Omental fat pad (tissue), 4 donors: ENCODE data around the gene CFAP54. TPM values are rescaled to one million over a fixed set of nuclear protein-coding genes. Genes with fewer than 3 reads are reported as not detected.
"Not testable (repeated sequence)": the region's sequence is repeated elsewhere in the genome, so short reads cannot be mapped to it uniquely, and the experiment has no call there.

Experiments used
- ATAC-seq: fragments of 150-250 bp; one replicate; pipeline ENCODE4 v1.9.1; 2016; ENCODE audit warnings: mild to moderate bottlenecking, moderate library complexity; ENCODE audit not compliant: low FRiP score
- DNase-seq: peaks from one replicate; pipeline ENCODE4 v3.0.0-alpha.2; 2019; ENCODE audit warnings: low spot score
- total RNA-seq, 4 donors: library from RNA; depleted of rRNA; stranded (reverse); fragments of >200 nt; gene quantifications; one replicate each; pipeline ENCODE4 v1.1.0, GENCODE V29; 2016
- TF ChIP-seq, protein P1 (sequence below), 3 donors: fragments of 450-650 bp; IDR thresholded peaks; one replicate each; pipeline ENCODE4 v1.5.1; 2016 to 2017; ENCODE audit warnings: antibody characterized with exemption in 3 of 3, mild to moderate bottlenecking in 3 of 3, moderate library complexity in 2 of 3

The CFAP54 gene
- total RNA-seq, 4 donors from 2014 or later, result 0.60 to 2.2 (median 1.0) TPM

- TF ChIP-seq, protein P1, sequence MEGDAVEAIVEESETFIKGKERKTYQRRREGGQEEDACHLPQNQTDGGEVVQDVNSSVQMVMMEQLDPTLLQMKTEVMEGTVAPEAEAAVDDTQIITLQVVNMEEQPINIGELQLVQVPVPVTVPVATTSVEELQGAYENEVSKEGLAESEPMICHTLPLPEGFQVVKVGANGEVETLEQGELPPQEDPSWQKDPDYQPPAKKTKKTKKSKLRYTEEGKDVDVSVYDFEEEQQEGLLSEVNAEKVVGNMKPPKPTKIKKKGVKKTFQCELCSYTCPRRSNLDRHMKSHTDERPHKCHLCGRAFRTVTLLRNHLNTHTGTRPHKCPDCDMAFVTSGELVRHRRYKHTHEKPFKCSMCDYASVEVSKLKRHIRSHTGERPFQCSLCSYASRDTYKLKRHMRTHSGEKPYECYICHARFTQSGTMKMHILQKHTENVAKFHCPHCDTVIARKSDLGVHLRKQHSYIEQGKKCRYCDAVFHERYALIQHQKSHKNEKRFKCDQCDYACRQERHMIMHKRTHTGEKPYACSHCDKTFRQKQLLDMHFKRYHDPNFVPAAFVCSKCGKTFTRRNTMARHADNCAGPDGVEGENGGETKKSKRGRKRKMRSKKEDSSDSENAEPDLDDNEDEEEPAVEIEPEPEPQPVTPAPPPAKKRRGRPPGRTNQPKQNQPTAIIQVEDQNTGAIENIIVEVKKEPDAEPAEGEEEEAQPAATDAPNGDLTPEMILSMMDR (IDR thresholded peaks at IDR 0.05), result no peak
- no peak for DNase-seq
- ATAC-seq, result no peak
These were observed 209.6 kb downstream of the CFAP54 start for GRCh38 chr12:96698965-96699364.

DNA sequence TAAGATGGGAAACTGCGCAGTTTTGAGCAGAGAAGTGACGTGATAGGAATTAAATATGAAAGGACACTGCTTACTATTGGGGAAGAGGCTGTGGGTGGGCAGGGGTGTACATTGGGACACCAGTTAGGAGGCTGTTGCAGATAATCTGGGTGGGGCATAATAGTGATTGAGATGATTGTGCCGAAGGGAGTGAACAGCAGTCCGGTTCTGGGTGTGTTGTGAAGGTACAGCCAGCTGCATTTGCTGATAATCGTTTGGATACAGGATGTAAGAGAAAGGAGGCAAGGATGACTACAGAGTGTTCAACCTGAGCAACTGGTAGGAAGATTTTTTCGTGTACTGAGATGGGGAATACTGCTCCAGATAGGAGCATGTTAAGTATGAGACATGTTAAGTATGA lies 212.5 kb downstream of the CFAP54 start:
- TF ChIP-seq, protein P1 (IDR thresholded peaks at IDR 0.05), result no peak

GRCh38 chr12:96710127-96710745 lies 220.9 kb downstream of the CFAP54 start:
- ATAC-seq (no peak), DNase-seq (no peak)
- TF ChIP-seq, protein P1 (IDR thresholded peaks at IDR 0.05), result no peak

More for the DNA sequence above, 212.5 kb downstream of the CFAP54 start:
- DNase-seq, result no peak
- ATAC-seq, result no peak

DNA sequence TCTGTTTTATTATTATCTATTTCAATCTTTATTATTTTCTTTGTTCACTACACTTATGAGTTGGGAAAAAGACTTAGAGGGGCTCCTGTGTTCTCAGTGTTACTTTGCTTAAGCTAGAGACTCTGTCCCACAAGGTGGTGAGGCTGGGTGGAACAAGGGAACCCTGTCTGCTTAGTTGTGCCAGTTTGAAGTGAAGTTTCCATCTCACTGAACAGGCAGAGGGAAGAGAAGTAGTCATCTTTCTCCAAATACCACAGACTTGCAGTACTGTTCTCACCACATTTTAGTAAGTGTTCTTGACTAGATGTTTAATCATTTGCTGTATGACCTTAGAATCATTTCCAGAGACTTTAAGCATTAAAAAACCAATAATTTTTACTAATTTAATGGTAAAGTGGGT lies 222.0 kb downstream of the CFAP54 start:
- DNase-seq (no peak), ATAC-seq (no peak)
- TF ChIP-seq, protein P1 (IDR thresholded peaks at IDR 0.05), result no peak

DNA sequence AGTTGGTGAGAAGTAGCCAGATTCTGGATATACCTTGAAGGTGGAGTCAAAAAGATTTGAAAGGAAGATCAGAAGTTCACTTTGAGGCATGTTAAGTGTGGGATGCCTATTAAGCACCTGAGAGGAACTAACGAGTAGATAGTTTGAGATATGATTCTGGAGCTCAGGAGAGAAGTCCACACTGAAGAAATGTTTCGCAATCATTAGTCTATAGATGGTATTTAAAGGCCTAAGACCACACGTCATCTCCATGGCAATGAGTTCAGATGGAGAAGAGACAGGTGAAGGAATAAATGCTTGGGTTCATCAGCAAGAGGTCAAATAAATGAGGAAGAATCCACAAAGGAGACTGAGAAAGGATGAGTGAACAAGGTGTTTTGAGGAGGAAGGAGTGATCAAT lies 224.8 kb downstream of the CFAP54 start:
- TF ChIP-seq, protein P1 (IDR thresholded peaks at IDR 0.05), result no peak

DNA sequence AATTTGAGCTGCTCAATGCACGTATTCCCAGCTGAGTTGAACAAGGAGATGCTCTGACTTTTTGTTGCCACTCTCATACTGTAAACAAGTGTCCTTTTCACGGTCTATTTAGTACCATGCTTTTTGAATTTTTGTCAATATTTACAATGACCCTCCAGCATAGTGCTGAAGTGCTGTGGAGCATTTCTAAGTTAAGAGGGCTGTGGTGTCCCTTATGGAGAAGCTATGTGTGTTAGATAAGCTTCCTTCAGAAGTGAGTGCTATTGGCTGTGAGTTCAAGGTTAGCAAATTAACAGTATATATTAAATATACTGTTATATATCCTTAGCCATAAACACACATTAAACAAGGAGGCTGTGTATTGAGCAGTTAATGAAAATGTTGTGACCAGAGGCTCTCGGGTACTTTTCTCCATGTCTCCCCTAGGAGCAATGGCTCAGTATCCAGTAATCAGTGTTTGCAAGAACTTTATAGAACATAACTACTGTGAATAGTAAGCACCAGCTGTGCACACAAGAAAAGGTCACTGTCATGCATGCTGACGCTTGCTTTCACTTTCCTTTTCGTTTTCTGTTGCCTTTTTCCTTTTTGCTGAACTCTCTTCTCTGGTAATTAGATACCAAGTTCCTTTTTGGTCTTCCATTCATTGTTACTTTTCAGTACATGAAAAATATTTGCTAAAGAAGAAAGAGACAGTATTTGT lies 230.4 kb downstream of the CFAP54 start:
- ATAC-seq (no peak), DNase-seq (no peak)
- TF ChIP-seq, protein P1 (IDR thresholded peaks at IDR 0.05), result no peak

More for the DNA sequence above, 224.8 kb downstream of the CFAP54 start:
- DNase-seq (no peak), ATAC-seq (no peak)

- DNase-seq (no peak), ATAC-seq (no peak)
- TF ChIP-seq, protein P1 (IDR thresholded peaks at IDR 0.05), result no peak
These were observed 231.0 kb downstream of the CFAP54 start for GRCh38 chr12:96720363-96720705.

- ATAC-seq, DNase-seq: not testable (repeated sequence)
These were observed 240.1 kb downstream of the CFAP54 start for GRCh38 chr12:96729466-96729865.
